Breast epithelium (tissue), 4 donors: Measurements from ENCODE around the gene OSBPL3. TPM values are rescaled to one million over a fixed set of nuclear protein-coding genes. Genes with fewer than 3 reads are reported as not detected.
A peak's percentile ranks its signal among the peaks of the same experiment; 100 is the strongest.

Source experiments
- DNase-seq, 2 donors: peaks; one replicate each; pipeline ENCODE4 v3.0.0-alpha.2; 2019; ENCODE audit warnings: low spot score in 2 of 2
- H3K27ac ChIP-seq, 2 donors: fragments of 200-600 bp; sonication (generic) in 1 of 2; one replicate each; pipeline ENCODE4 v1.5.1; 2016 to 2019; ENCODE audit warnings: mild to moderate bottlenecking in 1 of 2
- H3K27me3 ChIP-seq, 2 donors: fragments of 200-600 bp; sonication (generic) in 1 of 2; one replicate each; pipeline versions ENCODE4 v1.5.1 to v1.6.0; 2017 to 2019; ENCODE audit warnings: control low read depth in 1 of 2, mild to moderate bottlenecking in 1 of 2
- H3K36me3 ChIP-seq: fragments of 200-600 bp; one replicate; pipeline ENCODE4 v1.5.1; 2019
- H3K4me1 ChIP-seq, 2 donors: fragments of 200-600 bp; sonication (generic); one replicate each; pipeline ENCODE4 v1.5.1; 2016 to 2019; ENCODE audit warnings: control low read depth in 1 of 2
- H3K4me3 ChIP-seq, 3 donors: fragments of 200-600 bp; sonication (generic); 1 replicate in 2 of 3; 2 replicates in 1 of 3; pipeline ENCODE4 v1.5.1; 2016 to 2019; ENCODE audit warnings: mild to moderate bottlenecking in 3 of 3, moderate library complexity in 2 of 3
- H3K9me3 ChIP-seq, 2 donors: fragments of 200-600 bp; sonication (generic) in 1 of 2; one replicate each; pipeline ENCODE4 v1.5.1; 2016 to 2019; ENCODE audit warnings: control low read depth in 1 of 2
- CTCF ChIP-seq, 3 donors: fragments of 450-650 bp; IDR thresholded peaks; one replicate each; pipeline ENCODE4 v1.5.1; 2016 to 2017; ENCODE audit warnings: antibody characterized with exemption in 3 of 3, mild to moderate bottlenecking in 3 of 3, moderate library complexity in 3 of 3
- POLR2A ChIP-seq: fragments of 450-650 bp; IDR thresholded peaks from one replicate; pipeline ENCODE4 v1.6.1; 2016; ENCODE audit warnings: antibody characterized with exemption, mild to moderate bottlenecking, moderate library complexity
- POLR2AphosphoS5 ChIP-seq, 3 donors: sonication (generic); formaldehyde crosslinking; IDR thresholded peaks; one replicate each; pipeline ENCODE4 v1.6.1; 2017; ENCODE audit warnings: antibody characterized with exemption in 3 of 3
- intact Hi-C: fragments of 100-400 bp; cut with DNase I; formaldehyde crosslinking; loops from one replicate; pipeline ENCODE4 v1.15.1; 2023; ENCODE audit warnings: low total_unique reads
- total RNA-seq, 3 donors: library from RNA; depleted of rRNA; stranded (reverse); fragments of >200 nt; gene quantifications; one replicate each; pipeline ENCODE4 v1.1.0, GENCODE V29; 2016

OSBPL3 gene
- total RNA-seq, 3 donors from 2014 or later = 6.4 to 20.5 (median 8.5) TPM

DNA sequence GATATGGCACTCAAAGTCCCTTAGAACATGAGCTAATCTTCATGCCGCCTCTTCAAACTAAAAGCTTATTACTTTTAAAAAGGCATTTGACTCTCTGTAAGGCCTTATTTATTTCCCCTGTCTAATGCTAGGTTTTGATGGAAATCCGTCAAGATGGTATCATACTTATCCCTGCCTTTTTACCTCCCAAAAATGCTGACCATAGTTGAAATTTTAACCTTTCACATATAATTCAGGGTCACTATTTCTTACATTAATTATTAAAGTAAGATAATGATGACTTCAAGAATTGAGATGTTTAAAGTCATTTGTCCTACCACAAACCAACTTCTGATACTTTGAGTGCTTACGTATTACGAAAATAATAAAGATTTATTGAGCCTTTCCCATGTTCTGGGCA, 12.3 kb upstream of the OSBPL3 start:
- TF ChIP-seq POLR2A = no peak
- TF ChIP-seq CTCF (IDR thresholded peaks at IDR 0.05) = no peak
- no peak for TF ChIP-seq POLR2AphosphoS5 (IDR thresholded peaks at IDR 0.05)
- intact Hi-C loops = no loop called here
- no peaks in the 10 kb centered on the region for H3K27me3 ChIP-seq
- no peaks in the 10 kb centered on the region for H3K9me3 ChIP-seq
- H3K4me1 ChIP-seq = no peaks in the 10 kb centered on the region
- no peak overlapping the region for H3K27ac ChIP-seq
- no peak for DNase-seq
- no peaks in the 10 kb centered on the region for H3K36me3 ChIP-seq
- no peak overlapping the region for H3K4me3 ChIP-seq

DNA sequence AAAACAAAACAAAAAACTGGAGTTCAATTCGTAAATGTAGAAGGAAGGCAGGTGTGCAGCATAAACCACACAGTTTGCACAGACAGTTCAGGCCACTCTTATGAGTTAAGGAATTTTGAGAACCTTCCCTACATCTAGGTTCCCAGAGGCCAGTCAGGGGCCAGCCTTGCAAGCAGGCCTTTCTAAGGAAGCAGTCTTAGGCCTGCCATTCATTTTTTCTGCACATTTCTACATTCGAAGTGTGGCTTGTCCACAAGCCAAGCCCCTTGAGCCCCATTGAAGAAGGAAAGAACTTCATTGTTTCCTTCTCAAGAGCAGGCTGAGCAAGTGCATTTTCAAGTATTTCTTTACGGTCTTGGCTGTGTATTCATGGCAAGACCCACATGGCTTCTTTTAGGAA, 11.4 kb upstream of the OSBPL3 start:
- intact Hi-C loops = no loop called here
- Histone ChIP-seq H3K36me3 (no peaks in the 10 kb centered on the region), H3K4me3 (no peak overlapping the region), H3K27me3 (no peaks in the 10 kb centered on the region), H3K27ac (no peak overlapping the region), H3K9me3 (no peaks in the 10 kb centered on the region), H3K4me1 (no peaks in the 10 kb centered on the region)
- no peak for DNase-seq
- no peak for TF ChIP-seq CTCF (IDR thresholded peaks at IDR 0.05)
- TF ChIP-seq POLR2AphosphoS5 (IDR thresholded peaks at IDR 0.05) = no peak
- TF ChIP-seq POLR2A = no peak

DNA sequence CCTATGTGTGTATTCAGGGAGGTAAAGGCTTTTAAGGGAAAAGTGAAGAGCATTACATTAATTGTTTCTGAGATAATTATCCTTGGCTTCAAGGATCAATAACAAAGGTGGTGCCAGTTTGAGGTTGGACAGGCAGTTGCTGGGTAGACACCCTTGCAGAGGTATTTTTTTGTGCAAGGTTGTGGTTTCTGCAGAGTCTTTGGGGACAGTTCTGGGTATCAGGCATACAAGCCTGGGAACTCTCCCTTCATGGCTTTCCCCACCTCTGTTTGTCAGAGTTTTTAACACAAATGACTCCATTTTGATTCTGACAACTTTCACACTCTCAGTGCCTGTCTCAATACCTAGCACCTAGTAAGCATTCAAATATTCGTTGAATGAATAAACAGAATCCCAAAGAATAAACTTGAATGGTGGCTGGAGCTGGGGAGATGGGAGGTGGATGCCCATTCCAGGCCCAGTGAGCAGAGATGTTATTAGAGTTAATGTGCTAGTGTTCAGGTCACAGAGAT, 7.4 kb upstream of the OSBPL3 start:
- no peak overlapping the region for H3K4me3 ChIP-seq
- intact Hi-C loops = no loop called here
- no peak overlapping the region for H3K27ac ChIP-seq
- no peaks in the 10 kb centered on the region for H3K36me3 ChIP-seq
- no peak for TF ChIP-seq POLR2A
- no peak for TF ChIP-seq POLR2AphosphoS5 (IDR thresholded peaks at IDR 0.05)
- no peak for DNase-seq
- H3K4me1 ChIP-seq = no peaks in the 10 kb centered on the region
- no peaks in the 10 kb centered on the region for H3K27me3 ChIP-seq
- no peaks in the 10 kb centered on the region for H3K9me3 ChIP-seq

DNA sequence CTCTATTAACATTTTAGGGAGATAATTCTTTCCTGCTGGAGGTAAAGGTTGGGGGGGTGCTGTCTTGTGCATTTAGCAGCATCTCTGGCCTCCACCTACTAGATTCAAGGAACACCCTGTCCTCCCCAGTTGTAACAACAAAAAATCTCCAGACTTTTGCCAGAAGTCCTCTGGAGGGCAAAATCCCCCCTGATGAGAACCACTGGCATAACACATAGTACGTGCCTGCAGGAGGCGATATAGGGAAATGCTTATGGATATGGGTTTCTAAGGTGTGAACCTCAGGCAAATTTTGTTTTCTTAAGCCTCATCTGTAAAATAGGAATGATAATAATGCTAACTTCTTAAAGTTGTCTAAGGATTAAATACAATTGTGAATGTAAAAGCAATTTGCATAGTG, 2.9 kb upstream of the OSBPL3 start:
- Histone ChIP-seq H3K4me3 (no peak overlapping the region), H3K27ac (no peak overlapping the region), H3K9me3 (no peaks in the 10 kb centered on the region), H3K27me3 (no peaks in the 10 kb centered on the region), H3K36me3 (no peaks in the 10 kb centered on the region), H3K4me1 (peaks cover 0 to 3% of the 10 kb centered on the region in 2 donors)
- no peak for TF ChIP-seq CTCF (IDR thresholded peaks at IDR 0.05)
- TF ChIP-seq POLR2A = no peak
- TF ChIP-seq POLR2AphosphoS5 (IDR thresholded peaks at IDR 0.05) = no peak
- DNase-seq = no peak
- intact Hi-C loops = loop anchor here (5.0 kb wide), 1 partner anchor 1571 kb away; no protein-coding TSS in a partner anchor

DNA sequence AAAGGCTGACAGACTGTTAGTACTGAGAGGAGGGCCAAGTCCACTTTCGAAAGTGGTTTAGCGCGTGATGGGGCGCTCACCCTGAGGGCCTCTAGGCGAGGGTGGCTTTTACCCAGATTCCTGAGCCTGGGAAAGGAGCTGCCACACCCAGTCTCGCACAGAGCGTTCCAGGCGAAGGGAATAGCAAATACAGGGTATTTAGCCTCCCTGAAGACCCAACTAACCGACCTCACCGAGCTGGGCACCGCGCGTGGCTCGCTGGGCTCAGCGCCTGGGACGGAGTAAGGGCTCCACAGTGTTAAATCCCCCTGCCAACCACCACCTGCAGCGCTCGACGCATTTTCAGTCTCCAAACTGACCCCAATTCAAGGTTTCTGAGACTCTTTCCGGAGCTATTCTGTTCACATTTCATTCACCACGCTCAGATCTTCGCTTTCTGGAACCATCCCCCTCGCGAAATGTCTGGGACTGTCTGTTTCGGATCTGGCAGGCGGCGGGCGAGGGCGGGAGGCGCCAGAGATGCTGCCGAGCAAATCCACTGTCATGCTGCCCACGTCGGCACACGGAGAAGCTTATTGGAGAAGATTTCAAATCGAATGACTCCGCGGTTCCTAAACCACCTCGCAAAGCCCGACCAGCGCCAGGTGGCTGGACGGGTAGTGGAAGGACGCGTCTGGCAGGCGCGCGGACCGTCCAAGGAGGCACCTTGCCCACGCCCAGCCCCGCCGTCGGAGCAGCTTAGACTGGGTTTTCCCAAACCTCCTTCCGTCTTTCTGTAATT, 1.4 kb upstream of the OSBPL3 start:
- no peaks in the 10 kb centered on the region for H3K36me3 ChIP-seq
- H3K4me1 ChIP-seq = peaks cover 0 to 3% of the 10 kb centered on the region in 2 donors
- peak; percentile 41 to 59 for DNase-seq
- no peaks in the 10 kb centered on the region for H3K27me3 ChIP-seq
- TF ChIP-seq POLR2A = no peak
- TF ChIP-seq CTCF (IDR thresholded peaks at IDR 0.05) = no peak
- peak in 1 of 3 donors; percentile 18 for TF ChIP-seq POLR2AphosphoS5 (IDR thresholded peaks at IDR 0.05)
- no peaks in the 10 kb centered on the region for H3K9me3 ChIP-seq
- intact Hi-C loops = loop anchor here (5.0 kb wide), 1 partner anchor 1569 kb away; no protein-coding TSS in a partner anchor
- H3K27ac ChIP-seq = peak overlapping the region; percentile 59 to 90
- peak overlapping the region; percentile 73 to 81 (median 80) for H3K4me3 ChIP-seq
